Gastroesophageal sphincter (tissue), 4 donors: Measurements from ENCODE around the gene ASIC1. TPM values are rescaled to one million over a fixed set of nuclear protein-coding genes. Genes with fewer than 3 reads are reported as not detected.
A peak's percentile ranks its signal among the peaks of the same experiment; 100 is the strongest.

Experiments used
- ATAC-seq: fragments of 150-250 bp; one replicate; pipeline ENCODE4 v1.9.1; 2016; ENCODE audit warnings: mild to moderate bottlenecking, moderate library complexity
- H3K27ac ChIP-seq, 4 donors: fragments of 200-600 bp; sonication (generic) in 3 of 4; 1 replicate in 3 of 4; 2 replicates in 1 of 4; pipeline ENCODE4 v1.5.1; 2016 to 2019
- H3K27me3 ChIP-seq: fragments of 200-600 bp; sonication (generic); one replicate; pipeline ENCODE4 v1.5.1; 2019
- H3K36me3 ChIP-seq, 2 donors: fragments of 200-600 bp; sonication (generic); one replicate each; pipeline ENCODE4 v1.5.1; 2019; ENCODE audit warnings: control low read depth in 1 of 2
- H3K4me1 ChIP-seq, 3 donors: fragments of 200-600 bp; sonication (generic); 1 replicate in 2 of 3; 2 replicates in 1 of 3; pipeline ENCODE4 v1.5.1; 2016 to 2019; ENCODE audit warnings: control low read depth in 2 of 3
- H3K4me3 ChIP-seq, 2 donors: fragments of 200-600 bp; sonication (generic); one replicate each; pipeline ENCODE4 v1.5.1; 2019; ENCODE audit warnings: mild to moderate bottlenecking in 1 of 2, moderate library complexity in 1 of 2
- H3K9me3 ChIP-seq, 3 donors: fragments of 200-600 bp; sonication (generic); one replicate each; pipeline ENCODE4 v1.5.1; 2017 to 2019; ENCODE audit warnings: control low read depth in 2 of 3
- CTCF ChIP-seq, 4 experiments: fragments of 200-600 bp in 2 of 4; fragments of 450-650 bp in 2 of 4; sonication (generic) in 1 of 4; IDR thresholded peaks; one replicate each; pipeline ENCODE4 v1.5.1; 2017 to 2019; ENCODE audit warnings: antibody characterized with exemption in 4 of 4, mild to moderate bottlenecking in 2 of 4, moderate library complexity in 2 of 4
- EP300 ChIP-seq: sonication (generic); formaldehyde crosslinking; IDR thresholded peaks from one replicate; pipeline ENCODE4 v1.6.1; 2017; ENCODE audit warnings: antibody characterized with exemption, mild to moderate bottlenecking
- POLR2A ChIP-seq, 2 donors: fragments of 450-650 bp; IDR thresholded peaks; one replicate each; pipeline ENCODE4 v1.6.1; 2017; ENCODE audit warnings: antibody characterized with exemption in 2 of 2, mild to moderate bottlenecking in 2 of 2, moderate library complexity in 1 of 2
- POLR2AphosphoS5 ChIP-seq: sonication (generic); formaldehyde crosslinking; IDR thresholded peaks from one replicate; pipeline ENCODE4 v1.6.1; 2017; ENCODE audit warnings: antibody characterized with exemption
- WGBS, 2 donors: methylation state at CpG; one replicate each; pipeline ENCODE4 v1.1.5; 2018; ENCODE audit warnings: low coverage in 1 of 2; 5-methylcytosine and 5-hydroxymethylcytosine counted together
- total RNA-seq, 4 donors: library from RNA; depleted of rRNA; stranded (reverse); fragments of >200 nt; gene quantifications; one replicate each; pipeline ENCODE4 v1.1.0, GENCODE V29; 2016

ASIC1 gene
- total RNA-seq, 4 donors from 2014 or later: 0.82 to 4.9 (median 3.1) TPM

GRCh38 chr12:50022903-50023302 is 34.5 kb upstream of the ASIC1 start:
- WGBS, 2 donors: 91 to 100% methylated on average over 1 of the region's 1 CpG
- Histone ChIP-seq H3K27ac (no peak overlapping the region), H3K9me3 (no peaks in the 10 kb centered on the region), H3K36me3 (no peaks in the 10 kb centered on the region), H3K27me3 (no peaks in the 10 kb centered on the region), H3K4me1 (peaks cover 0 to 28% (median 3%) of the 10 kb centered on the region in 3 donors), H3K4me3 (no peak overlapping the region)
- ATAC-seq: no peak
- TF ChIP-seq EP300 (no peak), CTCF (IDR thresholded peaks at IDR 0.05) (no peak), POLR2AphosphoS5 (no peak), POLR2A (IDR thresholded peaks at IDR 0.05) (no peak)

DNA sequence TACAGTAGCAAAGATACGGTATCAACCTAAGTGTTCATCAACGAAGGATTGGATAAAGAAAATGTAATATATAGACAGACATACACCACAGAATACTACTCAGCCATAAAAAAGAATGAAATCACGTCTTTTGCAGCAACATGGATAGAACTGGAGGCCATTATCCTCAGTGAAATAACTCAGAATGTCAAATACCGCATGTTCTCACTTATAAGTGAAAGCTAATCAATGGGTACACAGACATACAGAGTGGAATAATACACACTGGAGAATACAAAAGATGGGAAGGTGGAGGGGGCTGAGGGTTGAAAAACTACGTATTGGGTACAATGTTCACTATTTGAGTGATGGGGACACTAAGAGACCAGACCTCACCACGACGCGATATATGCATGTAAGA is 33.2 kb upstream of the ASIC1 start:
- no peak overlapping the region for H3K4me3 ChIP-seq
- 60 to 75% methylated on average over 6 to 8 of the region's 8 CpGs for WGBS, 2 donors
- H3K36me3 ChIP-seq: no peaks in the 10 kb centered on the region
- H3K27ac ChIP-seq: no peak overlapping the region
- no peak for ATAC-seq
- H3K9me3 ChIP-seq: no peaks in the 10 kb centered on the region
- H3K27me3 ChIP-seq: no peaks in the 10 kb centered on the region
- H3K4me1 ChIP-seq: peaks cover 0 to 20% (median 3%) of the 10 kb centered on the region in 3 donors
- TF ChIP-seq POLR2A (IDR thresholded peaks at IDR 0.05) (no peak), EP300 (no peak), CTCF (IDR thresholded peaks at IDR 0.05) (no peak), POLR2AphosphoS5 (no peak)

DNA sequence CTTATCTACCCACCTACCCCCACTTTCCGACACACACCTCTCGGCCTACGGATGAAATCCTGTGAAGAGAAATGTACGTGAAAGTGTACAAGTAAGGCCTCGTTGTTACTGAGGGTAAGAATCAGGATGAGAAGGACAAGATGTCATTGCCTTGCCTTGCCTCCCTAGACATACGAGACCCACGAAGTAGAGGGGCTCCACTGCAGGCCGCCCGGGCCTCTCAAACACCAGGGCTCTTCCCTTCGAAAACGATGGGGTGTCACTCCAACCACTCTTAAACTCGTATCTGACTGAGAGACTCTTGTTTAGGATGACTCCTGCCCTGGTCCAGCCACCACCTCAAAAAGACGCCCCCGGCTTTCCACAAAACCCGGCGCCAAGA is 32.6 kb upstream of the ASIC1 start:
- peak; percentile 7 for ATAC-seq
- TF ChIP-seq POLR2AphosphoS5: no peak
- no peak for TF ChIP-seq EP300
- no peak for TF ChIP-seq CTCF (IDR thresholded peaks at IDR 0.05)
- TF ChIP-seq POLR2A (IDR thresholded peaks at IDR 0.05): no peak
- H3K4me3 ChIP-seq: peak overlapping the region; percentile 64 to 82
- H3K9me3 ChIP-seq: no peaks in the 10 kb centered on the region
- no peaks in the 10 kb centered on the region for H3K27me3 ChIP-seq
- H3K36me3 ChIP-seq: no peaks in the 10 kb centered on the region
- peaks cover 0 to 20% (median 3%) of the 10 kb centered on the region in 3 donors for H3K4me1 ChIP-seq
- H3K27ac ChIP-seq: peak overlapping the region in 3 of 4 donors; percentile 64 to 80 (median 66)
- WGBS, 2 donors: 2 to 4% methylated on average over 6 to 10 of the region's 16 CpGs

GRCh38 chr12:50025187-50026059 is 32.0 kb upstream of the ASIC1 start, which contains the start of gene RACGAP1:
TSS of gene RACGAP1 (minus strand) at chr12:50025494. CDS start at chr12:50016715, 8,779 bp downstream.
- Histone ChIP-seq H3K4me1 (peaks cover 0 to 20% (median 3%) of the 10 kb centered on the region in 3 donors), H3K27me3 (no peaks in the 10 kb centered on the region), H3K36me3 (no peaks in the 10 kb centered on the region), H3K4me3 (peak within 1 kb of the TSS; percentile 64 to 82), H3K27ac (peak within 1 kb of the TSS; percentile 31 to 80 (median 65)), H3K9me3 (no peaks in the 10 kb centered on the region)
- peak; percentile 46 for TF ChIP-seq POLR2AphosphoS5
- no peak for TF ChIP-seq EP300
- no peak for TF ChIP-seq POLR2A (IDR thresholded peaks at IDR 0.05)
- no peak for TF ChIP-seq CTCF (IDR thresholded peaks at IDR 0.05)
- WGBS, 2 donors: 8 to 34% methylated on average over 5 to 27 of the region's 47 CpGs
- ATAC-seq: peak; percentile 99
